IMR-90 (cell line): ENCODE measurements around the gene MKRN2OS. TPM values are rescaled to one million over a fixed set of nuclear protein-coding genes. Genes with fewer than 3 reads are reported as not detected.

Experiments used
- ATAC-seq: fragments of 200-7000 bp; cut with Tn5 transposase; 2 replicates; pipeline ENCODE4 v1.9.1; 2020; ENCODE audit warnings: low read depth, mild to moderate bottlenecking, moderate library complexity
- BruUV-seq: library from RNA; stranded (reverse); fragments of 400-500 nt; replicated peaks from 2 replicates; lab custom pipeline; 2021; lab: Mats Ljungman, UMichigan
- CTCF ChIA-PET: fragments of 300-600 bp; formaldehyde crosslinking; extraction: SDS; loops from one replicate; lab custom pipeline; 2021; ENCODE audit warnings: antibody characterized with exemption; lab: Yijun Ruan, JAX
- POLR2A ChIA-PET: fragments of 300-600 bp; sonication (Branson Sonifier 250); formaldehyde crosslinking; loops from one replicate; lab custom pipeline; 2022; ENCODE audit warnings: antibody characterized with exemption; ENCODE audit not compliant: unreplicated experiment; lab: Charles Lee
- DNase-seq: peaks from one replicate; pipeline ENCODE4 v3.0.0; 2013
- H2AFZ ChIP-seq: replicated peaks from 2 replicates; pipeline ENCODE3; 2013; ENCODE audit warnings: low read length, mild to moderate bottlenecking; ENCODE audit not compliant: poor library complexity
- H2AK5ac ChIP-seq: 2 replicates; pipeline ENCODE4 v1.6.1; 2013; ENCODE audit warnings: low read depth, low read length, inconsistent platforms
- H2AK9ac ChIP-seq: replicated peaks from 2 replicates; pipeline ENCODE3; 2013; ENCODE audit warnings: mild to moderate bottlenecking, low read depth, low read length, moderate library complexity; ENCODE audit not compliant: poor library complexity
- H2BK120ac ChIP-seq: 2 replicates; pipeline ENCODE4 v1.6.1; 2013; ENCODE audit warnings: low read depth, low read length, inconsistent platforms
- H2BK15ac ChIP-seq: 3 replicates; pipeline ENCODE4 v1.6.1; 2013; ENCODE audit warnings: low read depth, low read length, inconsistent platforms
- H2BK20ac ChIP-seq: 2 replicates; pipeline ENCODE4 v1.6.1; 2013; ENCODE audit warnings: low read depth, mild to moderate bottlenecking, inconsistent platforms, low read length, moderate library complexity
- H2BK5ac ChIP-seq: 2 replicates; pipeline ENCODE4 v1.6.1; 2013; ENCODE audit warnings: mild to moderate bottlenecking, low read depth, low read length, inconsistent platforms; ENCODE audit not compliant: poor library complexity, severe bottlenecking
- H3K14ac ChIP-seq: replicated peaks from 2 replicates; pipeline ENCODE4 v1.6.1; 2013; ENCODE audit warnings: low read depth, low read length, inconsistent platforms
- H3K18ac ChIP-seq: 2 replicates; pipeline ENCODE4 v1.6.1; 2013; ENCODE audit warnings: low read depth, low read length, control low read depth
- H3K23ac ChIP-seq: 2 replicates; pipeline ENCODE4 v1.6.1; 2013; ENCODE audit warnings: low read depth, low read length, inconsistent platforms
- H3K27ac ChIP-seq: 2 replicates; pipeline ENCODE4 v1.5.1; 2013; ENCODE audit warnings: mild to moderate bottlenecking, control low read depth, low read length; ENCODE audit not compliant: insufficient read depth
- H3K27me3 ChIP-seq: 2 replicates; pipeline ENCODE4 v1.6.1; 2013; ENCODE audit warnings: low read length; ENCODE audit not compliant: control insufficient read depth, insufficient read depth
- H3K36me3 ChIP-seq: 2 replicates; pipeline ENCODE4 v1.6.1; 2013; ENCODE audit warnings: low read length, mixed read lengths; ENCODE audit not compliant: control insufficient read depth, insufficient read depth
- H3K4ac ChIP-seq: 2 replicates; pipeline ENCODE4 v1.6.1; 2013; ENCODE audit warnings: low read depth, low read length, inconsistent platforms
- H3K4me1 ChIP-seq: 2 replicates; pipeline ENCODE4 v1.6.1; 2013; ENCODE audit warnings: low read length, mixed read lengths; ENCODE audit not compliant: control insufficient read depth, insufficient read depth
- H3K4me2 ChIP-seq: 2 replicates; pipeline ENCODE4 v1.6.1; 2013; ENCODE audit warnings: low read depth, mild to moderate bottlenecking, control low read depth, low read length, moderate library complexity
- H3K4me3 ChIP-seq: 2 replicates; pipeline ENCODE4 v1.5.1; 2013; ENCODE audit warnings: low read depth, mild to moderate bottlenecking, control low read depth, low read length, moderate library complexity; ENCODE audit not compliant: insufficient read depth
- H3K56ac ChIP-seq: 2 replicates; pipeline ENCODE4 v1.6.1; 2013; ENCODE audit warnings: low read length, inconsistent platforms; ENCODE audit not compliant: insufficient read depth; ENCODE audit errors: extremely low read depth
- H3K79me1 ChIP-seq, 2 experiments: 2 replicates each; pipeline ENCODE4 v1.6.1; 2013; ENCODE audit warnings: low read length in 2 of 2, inconsistent platforms in 1 of 2, low read depth in 1 of 2
- H3K9ac ChIP-seq: 2 replicates; pipeline ENCODE4 v1.6.1; 2013; ENCODE audit warnings: low read depth, low read length, control low read depth
- H3K9me1 ChIP-seq: 2 replicates; pipeline ENCODE4 v1.6.1; 2013; ENCODE audit warnings: low read length, inconsistent platforms; ENCODE audit not compliant: insufficient read depth
- H3K9me3 ChIP-seq: 2 replicates; pipeline ENCODE4 v1.6.1; 2013; ENCODE audit warnings: low read length; ENCODE audit not compliant: control insufficient read depth, insufficient read depth
- H4K20me1 ChIP-seq: 2 replicates; pipeline ENCODE4 v1.6.1; 2013; ENCODE audit warnings: low read length, inconsistent platforms; ENCODE audit not compliant: insufficient read depth
- H4K5ac ChIP-seq: 2 replicates; pipeline ENCODE4 v1.6.1; 2013; ENCODE audit warnings: mild to moderate bottlenecking, low read depth, low read length, control low read depth
- H4K8ac ChIP-seq, 2 experiments: 2 replicates each; pipeline ENCODE4 v1.6.1; 2013; ENCODE audit warnings: low read depth in 2 of 2, low read length in 2 of 2, control low read depth in 1 of 2, inconsistent platforms in 1 of 2
- H4K91ac ChIP-seq: 2 replicates; pipeline ENCODE4 v1.6.1; 2013; ENCODE audit warnings: low read depth, low read length, inconsistent platforms; ENCODE audit not compliant: insufficient read depth
- MAZ ChIP-seq: IDR thresholded peaks from 2 replicates; pipeline ENCODE4 v1.6.1; 2012; ENCODE audit warnings: low read depth, mild to moderate bottlenecking, low read length, improper control_type of control experiment, moderate library complexity, borderline replicate concordance
- RAD21 ChIP-seq: IDR thresholded peaks from 2 replicates; pipeline ENCODE4 v1.6.1; 2012; ENCODE audit warnings: low read length, improper control_type of control experiment
- RCOR1 ChIP-seq: IDR thresholded peaks from 2 replicates; pipeline ENCODE4 v1.6.1; 2012; ENCODE audit warnings: mild to moderate bottlenecking, low read length, improper control_type of control experiment; ENCODE audit not compliant: insufficient replicate concordance
- SMC3 ChIP-seq: fragments of 150-350 bp; IDR thresholded peaks from 2 replicates; pipeline ENCODE4 v1.6.1; 2016; ENCODE audit warnings: low read depth, mild to moderate bottlenecking, antibody characterized with exemption, low read length, moderate library complexity
- whole genome bisulfite sequencing, 2 experiments: methylation state at CpG; one replicate each; pipeline versions ENCODE4 v1.1.5 to v1.1.7; 2013; ENCODE audit warnings: missing lambda C conversion rate in 2 of 2; ENCODE audit not compliant: insufficient read length in 1 of 2; ENCODE audit errors: extremely low coverage in 2 of 2; 5-methylcytosine and 5-hydroxymethylcytosine counted together
- dilution Hi-C: fragments of 300-500 bp; cut with HindIII; formaldehyde crosslinking; loops from one replicate; pipeline ENCODE4 v1.14.3; 2018; ENCODE audit warnings: low sequenced_read_pairs; ENCODE audit not compliant: unreplicated experiment
- in situ Hi-C: fragments of 300-500 bp; cut with MboI; formaldehyde crosslinking; loops from 3 replicates; pipeline ENCODE4 v1.14.3; 2019; ENCODE audit warnings: low sequenced_read_pairs, inconsistent platforms, mixed read lengths
- intact Hi-C: fragments of 100-400 bp; cut with micrococcal nuclease; formaldehyde crosslinking; loops from 2 replicates; pipeline ENCODE4 v1.10.0; 2022
- polyA plus RNA-seq, 3 experiments: library from polyadenylated mRNA; depleted of rRNA; stranded (reverse); fragments of >200 nt; gene quantifications; 2 replicates each; pipeline ENCODE4 v1.2.3, GENCODE V29; 2012; ENCODE audit warnings: low replicate concordance in 1 of 3
- total RNA-seq: library from RNA; depleted of rRNA; stranded (reverse); fragments of >200 nt; gene quantifications from 2 replicates; pipeline ENCODE4 v1.2.3, GENCODE V29; 2012
- TF ChIP-seq, protein P1 (sequence below): fragments of 150-350 bp; IDR thresholded peaks from 2 replicates; pipeline ENCODE4 v1.6.1; 2017; ENCODE audit warnings: mild to moderate bottlenecking, antibody characterized with exemption, low read length, low read depth
- TF ChIP-seq, protein P2 (sequence below): conservative IDR thresholded peaks from 2 replicates; pipeline ENCODE4 v1.5.1; 2012; ENCODE audit warnings: mild to moderate bottlenecking, low read depth, low read length, improper control_type of control experiment

MKRN2OS gene
- total and polyA plus RNA-seq, 2 of the 4 experiments (the other 2 are of a cell fraction): not detected

DNA sequence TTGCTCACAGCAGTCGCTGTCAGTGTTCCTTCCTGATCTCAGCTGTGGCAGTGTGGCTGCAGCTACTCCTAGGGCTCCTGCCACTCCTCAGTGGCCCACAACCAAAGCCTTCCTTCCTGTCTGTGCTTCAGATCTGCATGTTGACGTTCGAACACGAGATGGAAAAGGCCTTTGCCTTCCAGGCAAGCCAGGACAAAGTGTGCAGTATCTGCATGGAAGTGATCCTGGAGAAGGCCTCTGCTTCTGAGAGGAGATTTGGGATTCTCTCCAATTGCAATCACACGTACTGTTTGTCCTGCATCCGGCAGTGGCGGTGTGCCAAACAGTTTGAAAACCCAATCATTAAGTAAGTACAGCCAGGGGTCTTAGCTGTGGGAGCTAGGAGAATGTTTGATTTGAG, 29.4 kb upstream of the MKRN2OS start:
- WGBS, 2 experiments: no CpG with 5 or more reads among the region's 7 CpGs
- Histone ChIP-seq H3K4me3 (no peak overlapping the region), H3K9ac (no peak overlapping the region), H4K91ac (no peak overlapping the region), H3K27ac (peak overlapping the region; percentile 42; the same call in 1 of the 2 replicates), H3K23ac (0 out of 2 replicates have a peak overlapping the region, but pooled peaks have one; percentile 29), H2AFZ (peak overlapping the region; percentile 26), H3K79me1 (peaks cover 38 to 78% of the 10 kb centered on the region in 2 experiments), H2AK5ac (peak overlapping the region; percentile 14; the same call in 1 of the 2 replicates), H3K18ac (no peak overlapping the region), H3K27me3 (no peaks in the 10 kb centered on the region), H3K4ac (peak overlapping the region; percentile 25; the same call in 1 of the 2 replicates), H4K5ac (no peak overlapping the region), H3K9me1 (peaks cover 22% of the 10 kb centered on the region), H3K4me1 (peaks cover 24% of the 10 kb centered on the region), H3K56ac (no peak overlapping the region), H2BK15ac (no peak overlapping the region), H2BK20ac (no peak overlapping the region), H3K14ac (no peak overlapping the region), H2BK120ac (no peak overlapping the region), H3K36me3 (peaks cover 58% of the 10 kb centered on the region), H2AK9ac (peak overlapping the region; percentile 60), H4K8ac (no peak overlapping the region; a peak in 1 of 4 replicates), H3K9me3 (no peaks in the 10 kb centered on the region), H3K4me2 (no peak overlapping the region), H2BK5ac (peak overlapping the region; percentile 23), H4K20me1 (peaks cover 35% of the 10 kb centered on the region)
- dilution Hi-C loops (no loop called here), intact Hi-C loops (loop anchor here (5.0 kb wide), 1 partner anchor 437 kb away; no protein-coding TSS in a partner anchor), in situ Hi-C loops (no loop called here)
- ChIA-PET POLR2A (no interaction called here), CTCF (no interaction called here)
- no peak for ATAC-seq
- BruUV-seq: no TSS peak
- no peak for DNase-seq
- no peak for TF ChIP-seq RAD21
- TF ChIP-seq, protein P1, sequence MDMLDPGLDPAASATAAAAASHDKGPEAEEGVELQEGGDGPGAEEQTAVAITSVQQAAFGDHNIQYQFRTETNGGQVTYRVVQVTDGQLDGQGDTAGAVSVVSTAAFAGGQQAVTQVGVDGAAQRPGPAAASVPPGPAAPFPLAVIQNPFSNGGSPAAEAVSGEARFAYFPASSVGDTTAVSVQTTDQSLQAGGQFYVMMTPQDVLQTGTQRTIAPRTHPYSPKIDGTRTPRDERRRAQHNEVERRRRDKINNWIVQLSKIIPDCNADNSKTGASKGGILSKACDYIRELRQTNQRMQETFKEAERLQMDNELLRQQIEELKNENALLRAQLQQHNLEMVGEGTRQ: no peak
- TF ChIP-seq, protein P2, sequence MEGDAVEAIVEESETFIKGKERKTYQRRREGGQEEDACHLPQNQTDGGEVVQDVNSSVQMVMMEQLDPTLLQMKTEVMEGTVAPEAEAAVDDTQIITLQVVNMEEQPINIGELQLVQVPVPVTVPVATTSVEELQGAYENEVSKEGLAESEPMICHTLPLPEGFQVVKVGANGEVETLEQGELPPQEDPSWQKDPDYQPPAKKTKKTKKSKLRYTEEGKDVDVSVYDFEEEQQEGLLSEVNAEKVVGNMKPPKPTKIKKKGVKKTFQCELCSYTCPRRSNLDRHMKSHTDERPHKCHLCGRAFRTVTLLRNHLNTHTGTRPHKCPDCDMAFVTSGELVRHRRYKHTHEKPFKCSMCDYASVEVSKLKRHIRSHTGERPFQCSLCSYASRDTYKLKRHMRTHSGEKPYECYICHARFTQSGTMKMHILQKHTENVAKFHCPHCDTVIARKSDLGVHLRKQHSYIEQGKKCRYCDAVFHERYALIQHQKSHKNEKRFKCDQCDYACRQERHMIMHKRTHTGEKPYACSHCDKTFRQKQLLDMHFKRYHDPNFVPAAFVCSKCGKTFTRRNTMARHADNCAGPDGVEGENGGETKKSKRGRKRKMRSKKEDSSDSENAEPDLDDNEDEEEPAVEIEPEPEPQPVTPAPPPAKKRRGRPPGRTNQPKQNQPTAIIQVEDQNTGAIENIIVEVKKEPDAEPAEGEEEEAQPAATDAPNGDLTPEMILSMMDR: no peak
- no peak for TF ChIP-seq RCOR1
- no peak for TF ChIP-seq SMC3
- no peak for TF ChIP-seq MAZ
